Measurements from ENCODE around the gene ASIC5.
"Not testable (repeated sequence)": the region's sequence is repeated elsewhere in the genome, so short reads cannot be mapped to it uniquely, and the experiment has no call there.

Gene ASIC5

DNA sequence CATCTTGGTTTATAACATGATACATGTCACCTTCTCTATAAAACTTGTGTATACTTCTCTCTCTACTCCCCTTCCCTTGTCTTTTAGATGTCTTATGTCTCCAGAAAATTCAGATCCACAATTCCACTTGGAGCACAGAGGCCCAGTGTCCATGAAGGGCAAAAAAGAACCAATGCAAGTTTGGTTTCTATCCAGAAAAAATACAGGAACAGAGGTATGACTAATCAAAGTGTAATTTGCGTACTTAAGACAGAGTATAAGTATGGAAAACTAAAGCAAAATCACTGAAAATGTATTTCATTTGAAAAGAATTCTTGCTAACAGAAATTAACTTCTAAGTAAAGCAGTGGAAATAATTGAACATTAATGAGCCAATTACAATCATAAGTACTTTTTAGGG is 61.1 kb downstream of the ASIC5 start:
- no peaks in the 10 kb centered on the region for H3K4me1 Mint-ChIP-seq
- no peak for DNase-seq
- peaks cover 5% of the 10 kb centered on the region for H3K27me3 Mint-ChIP-seq (ENCODE audit: low read depth, poor library complexity)
- no peak overlapping the region for H3K27ac Mint-ChIP-seq
- no peaks in the 10 kb centered on the region for H3K36me3 Mint-ChIP-seq (ENCODE audit: low read depth)
- no peaks in the 10 kb centered on the region for H3K9me3 Mint-ChIP-seq
- TF ChIP-seq, protein P1, sequence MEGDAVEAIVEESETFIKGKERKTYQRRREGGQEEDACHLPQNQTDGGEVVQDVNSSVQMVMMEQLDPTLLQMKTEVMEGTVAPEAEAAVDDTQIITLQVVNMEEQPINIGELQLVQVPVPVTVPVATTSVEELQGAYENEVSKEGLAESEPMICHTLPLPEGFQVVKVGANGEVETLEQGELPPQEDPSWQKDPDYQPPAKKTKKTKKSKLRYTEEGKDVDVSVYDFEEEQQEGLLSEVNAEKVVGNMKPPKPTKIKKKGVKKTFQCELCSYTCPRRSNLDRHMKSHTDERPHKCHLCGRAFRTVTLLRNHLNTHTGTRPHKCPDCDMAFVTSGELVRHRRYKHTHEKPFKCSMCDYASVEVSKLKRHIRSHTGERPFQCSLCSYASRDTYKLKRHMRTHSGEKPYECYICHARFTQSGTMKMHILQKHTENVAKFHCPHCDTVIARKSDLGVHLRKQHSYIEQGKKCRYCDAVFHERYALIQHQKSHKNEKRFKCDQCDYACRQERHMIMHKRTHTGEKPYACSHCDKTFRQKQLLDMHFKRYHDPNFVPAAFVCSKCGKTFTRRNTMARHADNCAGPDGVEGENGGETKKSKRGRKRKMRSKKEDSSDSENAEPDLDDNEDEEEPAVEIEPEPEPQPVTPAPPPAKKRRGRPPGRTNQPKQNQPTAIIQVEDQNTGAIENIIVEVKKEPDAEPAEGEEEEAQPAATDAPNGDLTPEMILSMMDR (IDR thresholded peaks at IDR 0.05) = no peak
- no peak overlapping the region for H3K4me3 Mint-ChIP-seq

DNA sequence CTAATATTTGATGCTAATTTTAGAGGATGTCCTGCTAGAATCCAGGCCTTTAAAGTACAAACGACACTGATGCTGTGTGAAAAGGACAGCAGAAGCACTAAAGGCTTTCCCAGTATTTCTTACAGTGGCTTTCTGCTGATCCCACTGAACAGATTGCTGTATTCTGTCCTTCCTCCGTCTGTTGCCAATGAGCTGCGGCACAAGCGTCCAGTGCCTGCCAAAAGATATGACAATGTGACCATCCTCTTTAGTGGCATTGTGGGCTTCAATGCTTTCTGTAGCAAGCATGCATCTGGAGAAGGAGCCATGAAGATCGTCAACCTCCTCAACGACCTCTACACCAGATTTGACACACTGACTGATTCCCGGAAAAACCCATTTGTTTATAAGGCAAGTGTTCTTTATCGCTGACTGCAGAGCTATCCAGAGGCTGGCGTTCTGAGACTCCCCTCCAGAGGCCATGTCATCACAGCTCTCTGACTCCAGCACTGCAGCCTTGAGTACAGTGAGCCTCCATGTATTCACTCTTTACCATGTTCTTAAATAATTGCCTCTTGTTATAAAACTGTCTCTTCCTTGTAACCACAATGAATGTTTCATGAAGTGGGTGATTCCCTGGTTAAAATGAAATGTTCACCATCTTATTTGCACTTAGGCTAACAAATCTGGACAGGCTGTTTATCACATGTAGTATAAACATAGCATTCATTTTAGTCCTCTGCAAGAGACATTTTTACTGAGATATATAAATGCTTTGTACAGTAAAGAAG is 63.7 kb downstream of the ASIC5 start:
- TF ChIP-seq, protein P1 (IDR thresholded peaks at IDR 0.05) = no peak
- Mint-ChIP-seq H3K4me1 (no peaks in the 10 kb centered on the region), H3K27ac (no peak overlapping the region), H3K27me3 (ENCODE audit: low read depth, poor library complexity) (peaks cover 5% of the 10 kb centered on the region), H3K4me3 (no peak overlapping the region), H3K9me3 (no peaks in the 10 kb centered on the region), H3K36me3 (ENCODE audit: low read depth) (no peaks in the 10 kb centered on the region)
- no peak for DNase-seq

DNA sequence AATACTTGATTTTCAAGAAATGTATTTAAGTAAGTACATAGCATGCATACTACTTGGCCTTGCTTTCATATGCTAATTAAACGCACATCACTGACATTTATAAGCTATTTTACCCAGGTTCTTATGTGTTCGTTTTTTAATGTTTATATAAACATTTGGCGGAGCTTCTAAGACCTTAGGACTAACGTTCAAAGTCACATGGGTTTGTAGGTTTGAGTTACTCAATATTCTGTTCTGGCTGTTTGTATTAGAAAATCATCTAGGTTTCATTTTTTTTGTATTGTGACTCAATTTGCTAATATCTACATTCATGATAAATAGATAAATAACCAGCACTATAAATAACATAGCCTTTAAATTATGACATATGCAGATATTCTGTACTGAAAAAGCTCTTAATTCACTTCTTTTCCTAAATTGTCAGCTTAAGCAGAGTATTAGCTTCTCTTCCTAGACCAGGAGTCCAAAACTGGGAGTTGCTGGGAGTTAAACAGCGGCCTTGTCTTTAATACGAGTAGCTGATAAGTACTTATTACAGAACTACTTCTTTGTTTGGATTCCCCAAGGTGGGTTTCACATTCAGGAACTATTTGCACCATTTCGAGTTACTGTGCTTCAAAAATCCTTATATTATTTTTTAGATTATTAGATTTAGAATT is 65.3 kb downstream of the ASIC5 start:
- TF ChIP-seq, protein P1 (IDR thresholded peaks at IDR 0.05) = no peak
- H3K9me3 Mint-ChIP-seq = no peaks in the 10 kb centered on the region
- H3K27ac Mint-ChIP-seq = no peak overlapping the region
- no peaks in the 10 kb centered on the region for H3K4me1 Mint-ChIP-seq
- DNase-seq = no peak
- no peaks in the 10 kb centered on the region for H3K36me3 Mint-ChIP-seq (ENCODE audit: low read depth)
- peaks cover 5% of the 10 kb centered on the region for H3K27me3 Mint-ChIP-seq (ENCODE audit: low read depth, poor library complexity)
- no peak overlapping the region for H3K4me3 Mint-ChIP-seq

DNA sequence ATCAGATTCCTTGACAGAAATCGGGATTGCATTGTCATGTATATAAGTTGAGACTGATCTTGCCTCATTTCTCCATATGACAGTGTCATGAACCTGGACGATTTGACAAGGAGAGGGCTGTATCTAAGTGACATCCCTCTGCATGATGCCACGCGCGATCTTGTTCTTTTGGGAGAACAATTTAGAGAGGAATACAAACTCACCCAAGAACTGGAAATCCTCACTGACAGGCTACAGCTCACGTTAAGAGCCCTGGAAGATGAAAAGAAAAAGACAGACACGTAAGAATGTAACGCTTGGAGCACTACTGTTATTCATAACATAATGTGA is 66.3 kb downstream of the ASIC5 start:
- no peak overlapping the region for H3K27ac Mint-ChIP-seq
- H3K9me3 Mint-ChIP-seq = no peaks in the 10 kb centered on the region
- no peaks in the 10 kb centered on the region for H3K4me1 Mint-ChIP-seq
- TF ChIP-seq, protein P1 (IDR thresholded peaks at IDR 0.05) = no peak
- H3K27me3 Mint-ChIP-seq (ENCODE audit: low read depth, poor library complexity) = peaks cover 3% of the 10 kb centered on the region
- no peak overlapping the region for H3K4me3 Mint-ChIP-seq
- H3K36me3 Mint-ChIP-seq (ENCODE audit: low read depth) = no peaks in the 10 kb centered on the region
- no peak for DNase-seq

DNA sequence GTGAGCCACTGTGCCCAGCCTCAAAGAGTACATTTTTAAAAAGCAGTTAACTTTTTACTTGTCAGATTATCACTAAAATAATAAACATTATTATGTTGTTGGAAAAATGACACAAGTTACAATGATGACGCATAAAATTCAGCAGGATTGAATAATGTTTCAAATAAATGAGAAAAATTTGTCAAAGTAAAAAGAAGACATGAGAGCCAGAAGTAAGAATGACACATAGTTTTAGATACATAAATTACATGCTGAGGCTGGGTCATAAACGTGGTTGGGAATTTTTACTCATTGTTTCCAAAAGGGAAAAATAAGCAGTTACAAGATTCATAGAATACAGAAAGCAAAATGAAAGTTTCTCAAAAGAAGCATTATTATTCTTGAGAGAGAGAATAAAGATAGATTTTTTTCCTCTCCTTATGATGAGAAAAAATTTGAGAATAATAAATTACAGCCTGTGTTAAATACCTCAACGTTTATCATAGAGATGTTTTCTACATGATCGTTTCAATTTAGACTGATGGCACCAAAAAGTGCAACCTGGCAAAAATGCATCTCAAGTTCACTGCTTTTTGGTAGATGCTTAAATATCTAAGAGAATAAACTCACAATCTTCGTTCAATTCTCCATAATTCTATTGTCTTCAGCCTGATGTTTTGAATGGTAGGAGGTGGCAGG is 66.8 kb downstream of the ASIC5 start:
- H3K9me3 Mint-ChIP-seq = no peaks in the 10 kb centered on the region
- H3K27ac Mint-ChIP-seq = no peak overlapping the region
- H3K4me3 Mint-ChIP-seq = no peak overlapping the region
- H3K36me3 Mint-ChIP-seq (ENCODE audit: low read depth) = no peaks in the 10 kb centered on the region
- peaks cover 3% of the 10 kb centered on the region for H3K27me3 Mint-ChIP-seq (ENCODE audit: low read depth, poor library complexity)
- H3K4me1 Mint-ChIP-seq = no peaks in the 10 kb centered on the region
- no peak for DNase-seq
- TF ChIP-seq, protein P1 (IDR thresholded peaks at IDR 0.05) = no peak

DNA sequence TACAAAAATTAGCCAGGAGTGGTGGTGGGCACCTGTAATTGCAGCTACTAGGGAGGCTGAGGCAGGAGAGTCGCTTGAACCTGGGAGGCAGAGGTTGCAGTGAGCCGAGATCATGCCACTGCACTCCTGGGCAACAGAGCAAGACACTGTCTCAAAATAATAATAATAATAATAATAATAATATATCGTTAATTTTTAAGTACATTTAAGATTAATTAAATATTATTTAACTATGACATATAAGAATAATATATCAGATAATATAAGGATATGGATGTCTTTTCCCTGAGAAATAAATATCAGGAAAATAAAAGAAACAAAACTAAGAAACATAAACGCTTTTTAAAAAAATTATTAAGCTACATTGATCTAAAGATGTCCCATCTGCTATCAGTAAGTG is 68.5 kb downstream of the ASIC5 start:
- H3K9me3 Mint-ChIP-seq; H3K36me3 Mint-ChIP-seq (ENCODE audit: low read depth); H3K4me3 Mint-ChIP-seq: not testable (repeated sequence)

More for the DNA sequence above, 68.5 kb downstream of the ASIC5 start:
- H3K27me3 Mint-ChIP-seq (ENCODE audit: low read depth, poor library complexity); H3K4me1 Mint-ChIP-seq; DNase-seq; H3K27ac Mint-ChIP-seq: not testable (repeated sequence)
